GM19455 (cell line): ENCODE measurements around the gene CTSW.

Experiments
- ATAC-seq: cut with Tn5 transposase; IDR thresholded peaks from one replicate; pipeline ENCODE4 v1.9.1; 2021; ENCODE audit not compliant: unreplicated experiment

CTSW gene

DNA sequence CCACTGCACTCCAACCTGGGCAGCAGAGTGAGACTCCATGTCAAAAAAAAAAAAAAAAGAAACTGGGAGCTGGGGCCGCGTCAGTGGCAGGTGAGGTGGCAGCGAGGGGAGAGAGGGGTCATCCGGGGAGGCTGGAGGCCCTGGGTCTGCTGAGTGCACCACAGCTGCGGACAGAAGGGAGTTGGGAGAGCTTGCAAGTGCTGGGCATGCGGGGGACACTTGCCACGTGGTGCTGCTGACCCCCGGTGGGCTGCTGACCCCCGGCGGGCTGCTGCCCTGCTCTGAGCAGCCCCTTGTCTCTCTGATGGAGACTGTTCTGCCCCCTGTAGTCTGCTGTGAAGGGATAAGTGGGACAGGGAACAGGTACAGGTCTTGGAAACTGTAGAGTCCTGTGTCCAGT, 42.2 kb downstream of the CTSW start:
- no peak for ATAC-seq

DNA sequence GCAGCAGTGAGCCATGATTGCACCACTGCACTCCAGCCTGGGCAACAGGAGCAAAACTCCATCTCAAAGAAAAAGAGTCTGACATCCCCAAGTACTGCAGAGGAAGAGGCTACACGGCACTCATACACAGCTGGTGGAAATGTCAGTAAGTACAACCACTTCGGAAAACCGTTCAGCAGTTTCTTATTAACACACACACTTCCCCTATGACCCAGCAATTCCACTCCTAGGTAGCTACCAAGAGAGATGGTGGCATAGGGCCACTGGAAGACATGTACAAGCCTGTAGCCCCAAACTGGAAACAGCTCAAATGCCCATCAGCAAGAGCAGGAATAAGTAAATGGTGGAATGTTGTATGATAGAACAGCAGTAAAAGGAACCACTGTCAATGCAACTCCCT, 42.9 kb downstream of the CTSW start:
- ATAC-seq = no peak

DNA sequence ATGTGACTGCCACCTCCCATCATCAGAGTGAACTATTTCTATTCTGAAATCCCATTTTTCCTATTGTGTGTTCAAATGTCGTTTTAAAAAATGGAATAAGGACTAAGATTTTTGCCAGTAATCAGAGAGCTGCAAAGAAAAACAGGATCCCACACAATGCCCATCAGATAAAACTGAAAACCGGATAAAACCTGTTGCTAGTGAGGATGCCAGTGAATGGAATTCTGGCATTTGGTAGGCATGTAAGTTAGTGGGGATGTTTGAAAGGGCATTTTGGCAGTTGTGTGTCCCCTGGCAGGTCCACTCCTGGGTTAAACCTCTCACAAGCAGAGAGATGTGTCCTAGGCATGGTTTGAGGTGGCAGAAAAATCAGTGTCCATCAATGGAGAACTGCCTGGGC, 45.8 kb downstream of the CTSW start:
- ATAC-seq = no peak

DNA sequence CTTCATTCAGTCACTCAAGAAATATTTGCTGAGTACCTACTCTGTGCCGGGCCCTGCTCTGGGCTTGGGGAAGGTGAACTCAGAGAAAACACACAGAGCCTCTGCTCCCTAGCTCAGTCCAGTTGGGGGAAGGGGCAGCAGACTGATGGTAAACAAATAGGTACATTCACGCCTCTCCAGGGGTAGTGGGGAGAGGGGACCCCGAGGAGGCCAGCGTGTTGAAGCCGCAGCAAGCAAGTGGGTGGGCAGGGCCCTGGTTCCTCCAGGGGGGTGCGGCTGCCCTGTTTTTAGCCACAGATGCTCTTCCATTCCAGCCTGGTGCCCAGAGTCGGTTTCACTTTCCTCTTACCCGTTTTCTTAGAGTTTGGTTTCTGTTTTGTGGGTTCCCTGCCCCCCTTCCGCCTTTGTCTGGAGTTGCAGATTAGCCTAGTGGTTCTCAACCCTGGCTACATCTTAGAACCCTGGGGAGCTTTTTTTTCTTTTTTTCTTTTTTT, 48.3 kb downstream of the CTSW start:
- ATAC-seq = no peak

DNA sequence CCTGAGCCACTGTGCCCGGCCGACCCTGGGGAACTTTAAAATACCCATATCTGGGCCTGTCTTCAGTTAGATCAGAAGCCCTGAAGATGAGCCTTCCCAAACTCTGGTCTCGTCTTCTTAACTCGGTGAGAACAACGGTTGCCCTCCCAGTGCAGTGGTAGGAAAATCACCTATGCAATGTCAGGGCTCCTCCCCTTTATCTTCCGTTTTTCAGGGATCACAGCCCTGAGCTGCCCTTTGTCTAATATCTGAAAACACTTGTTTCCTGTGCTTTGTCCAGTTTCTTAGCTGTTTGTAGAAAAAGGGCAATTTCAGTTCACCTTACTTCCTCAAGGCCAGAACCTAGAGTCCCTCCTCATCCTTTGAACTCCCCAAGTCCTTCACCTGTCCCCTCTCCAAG, 49.0 kb downstream of the CTSW start:
- no peak for ATAC-seq

DNA sequence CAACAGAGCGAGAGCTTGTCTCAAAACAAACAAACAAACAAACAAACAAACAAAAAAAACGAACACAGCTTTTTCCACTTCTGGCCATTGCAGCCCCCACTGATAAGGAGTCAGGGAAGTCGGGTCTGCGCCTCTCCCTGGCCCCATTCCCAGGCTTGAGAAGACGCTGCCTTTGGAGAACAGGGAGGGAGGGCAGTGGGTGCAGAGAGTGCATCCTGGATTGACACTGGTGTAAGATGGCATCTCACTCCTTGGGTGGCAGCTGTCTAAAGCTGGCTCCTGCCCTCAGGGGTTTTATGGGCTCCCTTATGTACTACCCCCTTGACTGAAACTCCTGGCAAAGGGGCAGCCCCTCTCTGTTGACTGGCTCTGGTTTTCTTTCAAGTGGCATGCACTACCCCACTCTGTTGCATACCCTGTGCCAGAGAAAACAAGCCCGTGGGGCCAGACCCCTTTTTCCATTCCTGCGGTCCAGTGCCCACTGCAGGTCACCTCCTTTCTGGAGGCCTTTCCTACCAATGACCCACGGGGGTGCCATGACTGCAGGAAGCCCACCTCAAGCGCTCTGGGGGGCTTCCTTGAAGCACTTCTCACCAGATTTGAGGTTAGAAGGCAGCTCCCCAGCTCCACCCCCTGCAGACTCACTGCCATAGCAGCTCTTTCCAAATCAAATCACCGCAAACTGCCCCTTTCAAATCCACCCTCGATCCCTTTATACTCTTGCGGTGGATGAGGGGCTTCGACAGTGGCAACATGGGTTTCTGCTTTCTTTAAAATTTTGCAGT, 52.3 kb downstream of the CTSW start:
- no peak for ATAC-seq

DNA sequence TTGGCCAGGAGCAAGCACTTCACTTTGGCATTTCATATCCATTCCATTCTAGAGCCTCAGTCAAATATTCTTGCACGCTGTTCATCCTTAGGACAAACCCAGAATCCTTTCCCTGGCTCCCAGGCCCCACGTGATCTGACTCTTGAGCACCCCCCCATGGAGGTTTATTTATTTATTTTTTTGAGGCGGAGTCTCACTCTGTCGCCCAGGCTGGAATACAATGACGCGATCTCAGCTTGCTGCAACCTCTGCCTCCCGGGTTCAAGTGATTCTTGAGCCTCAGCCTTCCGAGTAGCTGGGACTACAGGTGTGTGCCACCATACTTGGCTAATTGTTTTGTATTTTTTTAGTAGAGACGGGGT, 52.9 kb downstream of the CTSW start:
- no peak for ATAC-seq
